Stimulated activated CD4-positive, alpha-beta T cell treated with anti-CD3 and anti-CD28 coated beads, Interleukin-12 subunit alpha, Interleukin-12 subunit beta, amount 100 ng/mL, for 4 hours (primary cell): Measurements from ENCODE around the gene HIGD1C.
"Not testable (repeated sequence)": the region's sequence is repeated elsewhere in the genome, so short reads cannot be mapped to it uniquely, and the experiment has no call there.

ENCODE experiments used
- DNase-seq: peaks from one replicate; pipeline ENCODE4 v3.0.0-alpha.2; 2020

Gene HIGD1C

GRCh38 chr12:50986966-50987737 lies 34.8 kb downstream of the HIGD1C start:
- DNase-seq: no peak

GRCh38 chr12:50988051-50988450 lies 35.7 kb downstream of the HIGD1C start:
- no peak for DNase-seq

- DNase-seq: no peak
Measured at GRCh38 chr12:50988871-50989270, 36.5 kb downstream of the HIGD1C start.

GRCh38 chr12:50990147-50990727 lies 37.9 kb downstream of the HIGD1C start:
- no peak for DNase-seq

- DNase-seq: no peak
Measured at GRCh38 chr12:50990791-50991190, 38.4 kb downstream of the HIGD1C start.

- no peak for DNase-seq
Measured at GRCh38 chr12:50991291-50991690, 38.9 kb downstream of the HIGD1C start.

- DNase-seq: no peak
Measured at GRCh38 chr12:50992819-50993218, 40.5 kb downstream of the HIGD1C start.

- DNase-seq: no peak
Measured at GRCh38 chr12:50999093-50999492, 46.7 kb downstream of the HIGD1C start.

- no peak for DNase-seq
Measured at GRCh38 chr12:51000245-51000644, 47.9 kb downstream of the HIGD1C start.

GRCh38 chr12:51001799-51002198 lies 49.5 kb downstream of the HIGD1C start:
- DNase-seq: no peak

GRCh38 chr12:51004504-51004903 lies 52.2 kb downstream of the HIGD1C start:
- DNase-seq: no peak

GRCh38 chr12:51005030-51005429 lies 52.7 kb downstream of the HIGD1C start:
- no peak for DNase-seq

- DNase-seq: no peak
Measured at GRCh38 chr12:51005671-51006070, 53.3 kb downstream of the HIGD1C start.

GRCh38 chr12:51008329-51009055 lies 56.1 kb downstream of the HIGD1C start:
- DNase-seq: no peak

- peak; percentile 27 for DNase-seq
Measured at GRCh38 chr12:51009056-51009440, 56.7 kb downstream of the HIGD1C start.

- DNase-seq: no peak
Measured at GRCh38 chr12:51011955-51012354, 59.6 kb downstream of the HIGD1C start.

GRCh38 chr12:51012570-51013236 lies 60.4 kb downstream of the HIGD1C start:
- DNase-seq: no peak

GRCh38 chr12:51013441-51013840 lies 61.1 kb downstream of the HIGD1C start:
- no peak for DNase-seq

- not testable (repeated sequence) for DNase-seq
Measured at GRCh38 chr12:51014467-51014866, 62.1 kb downstream of the HIGD1C start.

- DNase-seq: no peak
Measured at GRCh38 chr12:51017452-51017851, 65.1 kb downstream of the HIGD1C start.

- DNase-seq: no peak
Measured at GRCh38 chr12:51018956-51019355, 66.6 kb downstream of the HIGD1C start.

GRCh38 chr12:51019927-51020326 lies 67.6 kb downstream of the HIGD1C start:
- no peak for DNase-seq
